OCI-M1 (cell line): ENCODE results near the gene SH3TC1.

ENCODE experiments used
- DNase-seq: peaks from one replicate; lab custom pipeline; 2025; lab: John Stamatoyannopoulos, UW

Gene SH3TC1

DNA sequence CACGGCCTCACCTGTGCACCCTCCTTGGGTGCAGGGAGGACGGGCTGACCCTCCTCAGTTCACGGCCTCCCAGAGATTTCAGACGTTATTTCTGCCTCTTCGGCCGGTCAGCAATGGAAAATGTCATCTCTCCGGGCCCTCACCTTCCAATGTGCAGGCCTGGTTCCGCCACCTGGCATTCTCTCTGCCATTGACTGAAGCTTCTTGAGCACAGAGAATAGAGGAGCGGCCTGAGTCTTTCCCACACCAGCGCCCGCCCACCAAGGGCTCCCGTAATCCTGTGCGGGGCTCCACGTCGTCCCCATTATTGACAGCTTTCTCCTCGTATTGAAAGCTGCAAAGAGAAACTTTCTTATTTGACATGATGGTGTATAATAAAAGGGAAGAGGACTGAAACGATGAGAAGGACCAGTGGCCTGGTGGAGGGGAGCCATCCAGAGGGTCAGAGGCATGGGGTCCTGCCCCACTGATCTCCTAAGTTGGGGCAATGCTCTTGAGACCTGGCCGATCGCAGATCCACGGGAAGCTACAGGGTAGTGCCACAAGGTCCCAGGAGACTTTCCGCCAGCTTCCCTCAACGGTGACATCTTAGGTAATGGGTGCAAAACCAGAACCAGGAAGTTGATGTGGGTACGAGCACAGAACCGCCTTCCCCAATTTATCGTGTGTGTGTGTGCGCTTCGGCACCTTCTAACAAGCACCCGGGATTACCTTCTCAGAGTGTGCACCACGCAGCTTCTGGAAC is 91.0 kb downstream of the SH3TC1 start:
- no peak for DNase-seq

DNA sequence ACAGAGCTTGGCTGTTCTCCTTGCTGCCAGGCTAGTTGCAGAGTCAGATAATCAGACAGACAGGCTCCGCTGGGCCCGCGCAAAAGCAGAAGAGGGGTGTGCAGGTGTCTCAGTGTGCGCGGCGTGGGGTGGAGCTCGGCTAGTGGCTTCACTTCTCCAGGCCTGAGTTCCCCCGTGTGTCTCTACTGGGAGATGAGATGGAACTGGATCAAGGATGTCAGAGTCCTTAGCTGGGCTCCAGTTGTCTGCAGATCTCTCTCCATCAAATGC is 91.5 kb downstream of the SH3TC1 start:
- DNase-seq: no peak
